MCF 10A (cell line): ENCODE data around the gene PCDHB9. TPM values are rescaled to one million over a fixed set of nuclear protein-coding genes. Genes with fewer than 3 reads are reported as not detected.
A peak's percentile ranks its signal among the peaks of the same experiment; 100 is the strongest.
"Not testable (repeated sequence)": the region's sequence is repeated elsewhere in the genome, so short reads cannot be mapped to it uniquely, and the experiment has no call there.

Experiments used
- BruUV-seq: library from RNA; stranded (reverse); fragments of 400-500 nt; replicated peaks from 2 replicates; lab custom pipeline; 2021; lab: Mats Ljungman, UMichigan
- CTCF ChIA-PET: fragments of 300-600 bp; sonication (Branson Sonifier 250); formaldehyde crosslinking; extraction: SDS; loops from one replicate; lab custom pipeline; 2021; ENCODE audit warnings: antibody characterized with exemption, inconsistent platforms; lab: Yijun Ruan, JAX
- POLR2A ChIA-PET: fragments of 300-600, 350-650 bp; sonication (Branson Sonifier 250); formaldehyde crosslinking; extraction: SDS; loops from one replicate; lab custom pipeline; 2020; ENCODE audit warnings: antibody characterized with exemption, inconsistent platforms; lab: Yijun Ruan, JAX
- DNase-seq: peaks from one replicate; pipeline ENCODE4 v3.0.0-alpha.2; 2018; ENCODE audit not compliant: unreplicated experiment
- H3K27ac Mint-ChIP-seq: one replicate; pipeline ENCODE4 v1.8.0; 2022; ENCODE audit warnings: mild to moderate bottlenecking, low read depth, mixed read lengths; ENCODE audit not compliant: unreplicated experiment
- H3K27me3 Mint-ChIP-seq: one replicate; pipeline ENCODE4 v1.8.0; 2022; ENCODE audit warnings: mixed read lengths; ENCODE audit not compliant: insufficient read depth, unreplicated experiment
- H3K36me3 Mint-ChIP-seq: one replicate; pipeline ENCODE4 v1.8.0; 2022; ENCODE audit warnings: mild to moderate bottlenecking, moderate library complexity, mixed read lengths; ENCODE audit not compliant: insufficient read depth, unreplicated experiment
- H3K4me1 Mint-ChIP-seq: one replicate; pipeline ENCODE4 v1.8.0; 2022; ENCODE audit warnings: mixed read lengths; ENCODE audit not compliant: insufficient read depth, unreplicated experiment
- H3K4me3 Mint-ChIP-seq: one replicate; pipeline ENCODE4 v1.8.0; 2022; ENCODE audit warnings: mild to moderate bottlenecking, moderate library complexity, mixed read lengths; ENCODE audit not compliant: unreplicated experiment
- H3K9me3 Mint-ChIP-seq: one replicate; pipeline ENCODE4 v1.8.0; 2022; ENCODE audit warnings: mixed read lengths; ENCODE audit not compliant: unreplicated experiment
- CTCF ChIP-seq: fragments of 200-600 bp; IDR thresholded peaks from one replicate; pipeline ENCODE4 v1.8.0; 2022; ENCODE audit warnings: antibody characterized with exemption, mild to moderate bottlenecking; ENCODE audit not compliant: unreplicated experiment
- intact Hi-C: fragments of 100-400 bp; cut with micrococcal nuclease; formaldehyde crosslinking; loops from 2 replicates; pipeline ENCODE4 v1.14.1; 2022
- total RNA-seq: library from RNA; stranded (reverse); gene quantifications from 2 replicates; pipeline ENCODE4 v1.2.3, GENCODE V29; 2022

Gene PCDHB9
- total RNA-seq, 1 experiment from 2014 or later = 1.0 TPM

- ChIA-PET CTCF (interaction anchor here (0.6 to 2.5 kb wide), 38 partner anchors 10 to 1940 kb away, joined by 3 to 26 read pairs (median 4); partner anchors contain the start of genes PCDHB13, PCDHB14, PCDHB16 and PCDHB4), POLR2A (interaction anchor here (1.0 to 3.3 kb wide), 4 partner anchors 31 to 372 kb away, joined by 4 to 15 read pairs (median 6); partner anchors contain the start of genes PCDHB14 and TAF7)
- peaks cover 44% of the 10 kb centered on the region for H3K9me3 Mint-ChIP-seq
- peak within 1 kb of the TSS; percentile 81 for H3K4me3 Mint-ChIP-seq
- H3K27me3 Mint-ChIP-seq = no peaks in the 10 kb centered on the region
- peak; percentile 60 for DNase-seq
- peak; percentile 76 for TF ChIP-seq CTCF
- peaks cover 17% of the 10 kb centered on the region for H3K36me3 Mint-ChIP-seq
- BruUV-seq = no TSS peak
- H3K4me1 Mint-ChIP-seq = peaks cover 7% of the 10 kb centered on the region
- H3K27ac Mint-ChIP-seq = no peak within 1 kb of the TSS
- intact Hi-C loops = loop anchor here (1.0 kb wide), 1 partner anchor 369 kb away; no protein-coding TSS in a partner anchor
These were observed 5.3 kb downstream of the PCDHB9 start, which contains the start of gene PCDHB10 for GRCh38 chr5:141192110-141192725. Gene PCDHB10, plus strand, starts transcription at chr5:141192353. Its CDS starts 200 bp downstream, at chr5:141192553.

- Mint-ChIP-seq H3K36me3 (peaks cover 17% of the 10 kb centered on the region), H3K9me3 (peaks cover 57% of the 10 kb centered on the region)
- intact Hi-C loops, H3K27me3 Mint-ChIP-seq, H3K27ac Mint-ChIP-seq, DNase-seq, H3K4me1 Mint-ChIP-seq, POLR2A ChIA-PET, H3K4me3 Mint-ChIP-seq, BruUV-seq: not testable (repeated sequence)
- CTCF ChIA-PET = interaction anchor here (1.4 kb wide), 1 partner anchor 370 kb away, joined by 3 read pairs; no protein-coding TSS in a partner anchor
These were observed 7.4 kb downstream of the PCDHB9 start for GRCh38 chr5:141194332-141194731.

GRCh38 chr5:141196363-141196762, 9.4 kb downstream of the PCDHB9 start:
- CTCF ChIA-PET = interaction anchor here (0.7 to 1.8 kb wide), 9 partner anchors 9 to 726 kb away, joined by 3 to 8 read pairs (median 4); partner anchors contain the start of genes PCDHB14, PCDHB9 and PCDHGA7
- Mint-ChIP-seq H3K27ac (no peak overlapping the region), H3K36me3 (peaks cover 12% of the 10 kb centered on the region), H3K9me3 (peaks cover 61% of the 10 kb centered on the region), H3K4me3 (no peak overlapping the region), H3K4me1 (peaks cover 6% of the 10 kb centered on the region), H3K27me3 (no peaks in the 10 kb centered on the region)
- DNase-seq = no peak
- no peak for TF ChIP-seq CTCF
- no TSS peak for BruUV-seq
- intact Hi-C loops = no loop called here
- POLR2A ChIA-PET = interaction anchor here (0.7 to 1.0 kb wide), 2 partner anchors 139 to 362 kb away, joined by 3 to 4 read pairs; no protein-coding TSS in a partner anchor

GRCh38 chr5:141199359-141200235, 12.6 kb downstream of the PCDHB9 start, which contains the start of gene PCDHB11:
Gene PCDHB11, plus strand, starts transcription at chr5:141199627. Its CDS starts 148 bp downstream, at chr5:141199775.
- no peaks in the 10 kb centered on the region for H3K4me1 Mint-ChIP-seq
- H3K9me3 Mint-ChIP-seq = peaks cover 56% of the 10 kb centered on the region
- ChIA-PET CTCF (interaction anchor here (0.6 to 3.6 kb wide), 30 partner anchors 9 to 470 kb away, joined by 3 to 36 read pairs (median 4); partner anchors contain the start of genes PCDHA4, PCDHB12, PCDHB14 and PCDHB16), POLR2A (interaction anchor here (0.5 to 2.4 kb wide), 8 partner anchors 90 to 367 kb away, joined by 3 to 26 read pairs (median 6); partner anchors contain the start of gene TAF7)
- no peaks in the 10 kb centered on the region for H3K27me3 Mint-ChIP-seq
- DNase-seq = peak; percentile 32
- TSS peak; percentile 36 for BruUV-seq
- H3K4me3 Mint-ChIP-seq = peak within 1 kb of the TSS; percentile 61
- intact Hi-C loops = no loop called here
- H3K27ac Mint-ChIP-seq = no peak within 1 kb of the TSS
- peaks cover 3% of the 10 kb centered on the region for H3K36me3 Mint-ChIP-seq
- TF ChIP-seq CTCF = peak; percentile 40

GRCh38 chr5:141201126-141201525, 14.2 kb downstream of the PCDHB9 start:
- CTCF ChIA-PET = interaction anchor here (1.4 kb wide), 1 partner anchor 363 kb away, joined by 6 read pairs; no protein-coding TSS in a partner anchor
- BruUV-seq, H3K27ac Mint-ChIP-seq, H3K4me3 Mint-ChIP-seq, DNase-seq, POLR2A ChIA-PET, H3K27me3 Mint-ChIP-seq, H3K36me3 Mint-ChIP-seq, intact Hi-C loops, H3K4me1 Mint-ChIP-seq: not testable (repeated sequence)
- H3K9me3 Mint-ChIP-seq = peaks cover 53% of the 10 kb centered on the region

- peaks cover 48% of the 10 kb centered on the region for H3K9me3 Mint-ChIP-seq
- POLR2A ChIA-PET, H3K4me1 Mint-ChIP-seq, BruUV-seq, H3K27me3 Mint-ChIP-seq, intact Hi-C loops, H3K27ac Mint-ChIP-seq, H3K4me3 Mint-ChIP-seq, DNase-seq, H3K36me3 Mint-ChIP-seq: not testable (repeated sequence)
- CTCF ChIA-PET = interaction anchor here (0.7 to 1.5 kb wide), 4 partner anchors 10 to 362 kb away, joined by 3 to 7 read pairs (median 4); partner anchors contain the start of genes PCDHB10, PCDHB7 and TAF7
These were observed 14.7 kb downstream of the PCDHB9 start for GRCh38 chr5:141201646-141202045.
